Right kidney (tissue), 9 donors: ENCODE measurements around the gene VRTN.
A peak's percentile ranks its signal among the peaks of the same experiment; 100 is the strongest.
"Not testable (repeated sequence)": the region's sequence is repeated elsewhere in the genome, so short reads cannot be mapped to it uniquely, and the experiment has no call there.

Source experiments
- DNase-seq: peaks from one replicate; pipeline ENCODE4 v3.0.0-alpha.2; 2016
- long read RNA-seq, 8 donors: transcript quantifications; one replicate each; lab custom pipeline, GENCODE V29; 2026

The VRTN gene, protein sequence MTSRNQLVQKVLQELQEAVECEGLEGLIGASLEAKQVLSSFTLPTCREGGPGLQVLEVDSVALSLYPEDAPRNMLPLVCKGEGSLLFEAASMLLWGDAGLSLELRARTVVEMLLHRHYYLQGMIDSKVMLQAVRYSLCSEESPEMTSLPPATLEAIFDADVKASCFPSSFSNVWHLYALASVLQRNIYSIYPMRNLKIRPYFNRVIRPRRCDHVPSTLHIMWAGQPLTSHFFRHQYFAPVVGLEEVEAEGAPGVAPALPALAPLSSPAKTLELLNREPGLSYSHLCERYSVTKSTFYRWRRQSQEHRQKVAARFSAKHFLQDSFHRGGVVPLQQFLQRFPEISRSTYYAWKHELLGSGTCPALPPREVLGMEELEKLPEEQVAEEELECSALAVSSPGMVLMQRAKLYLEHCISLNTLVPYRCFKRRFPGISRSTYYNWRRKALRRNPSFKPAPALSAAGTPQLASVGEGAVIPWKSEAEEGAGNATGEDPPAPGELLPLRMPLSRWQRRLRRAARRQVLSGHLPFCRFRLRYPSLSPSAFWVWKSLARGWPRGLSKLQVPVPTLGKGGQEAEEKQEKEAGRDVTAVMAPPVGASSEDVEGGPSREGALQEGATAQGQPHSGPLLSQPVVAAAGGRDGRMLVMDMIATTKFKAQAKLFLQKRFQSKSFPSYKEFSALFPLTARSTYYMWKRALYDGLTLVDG
- long read RNA-seq, donor 1, result 0 reads
- long read RNA-seq, donor 2, result 0 reads
- long read RNA-seq, donor 3, result 0 reads
- long read RNA-seq, donor 4, result 0 reads
- long read RNA-seq, donor 5, result 0 reads
- long read RNA-seq, donor 6, result 0 reads
- long read RNA-seq, donor 7, result 0 reads
- long read RNA-seq, donor 8, result 0 reads

DNA sequence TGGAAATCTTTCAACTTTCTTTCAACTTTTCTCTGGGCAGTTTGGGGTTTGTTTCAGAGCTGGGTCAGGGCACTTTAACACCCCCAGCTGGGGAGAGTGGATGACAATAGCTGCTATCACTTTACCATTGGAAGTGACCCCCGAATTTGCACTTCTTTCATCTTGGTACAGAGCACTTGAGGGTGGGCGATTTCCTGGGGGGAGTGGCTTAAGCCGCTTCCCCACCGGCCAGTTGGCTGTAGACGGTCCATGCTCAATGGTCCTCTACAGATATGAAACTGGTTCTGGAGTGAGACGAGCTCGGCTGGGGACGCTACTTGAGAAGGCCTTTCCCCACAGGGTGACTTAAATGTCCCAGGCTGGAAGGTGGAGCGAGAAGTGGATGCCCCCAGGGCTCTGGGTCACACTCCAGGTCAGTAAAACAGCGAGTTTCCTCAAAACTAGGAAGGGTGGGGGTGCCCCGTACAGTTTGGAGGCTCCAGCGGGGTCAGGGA lies at the start of gene VRTN:
TSS of gene VRTN (plus strand) at position 231 of the 494 bp plus-strand sequence. CDS start 8,313 bp downstream, outside the sequence.
- no peak for DNase-seq

DNA sequence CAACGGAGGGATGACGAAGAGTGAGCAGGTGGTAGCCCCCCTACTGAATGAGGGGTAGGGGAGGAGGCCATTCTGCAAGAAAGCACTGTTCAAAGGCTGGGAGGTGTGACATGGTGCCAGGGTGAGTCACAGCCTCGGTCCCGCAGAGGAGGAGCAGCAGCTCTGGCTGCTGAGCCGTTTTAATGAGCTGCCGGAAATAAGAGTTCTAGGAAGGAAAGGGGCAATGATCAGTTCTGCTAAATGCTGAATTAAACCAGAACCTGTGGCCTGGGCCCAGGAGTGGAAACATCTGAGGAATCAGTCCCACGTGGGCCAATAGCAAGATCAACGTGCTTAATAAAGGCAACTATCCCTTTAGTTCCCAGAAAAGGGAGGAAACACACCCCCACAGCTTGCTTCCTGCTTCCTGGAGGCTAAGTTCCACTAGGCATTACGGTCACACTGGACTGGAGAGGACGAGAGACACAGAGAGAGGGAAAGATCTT lies 49.2 kb upstream of the VRTN start:
- no peak for DNase-seq

DNA sequence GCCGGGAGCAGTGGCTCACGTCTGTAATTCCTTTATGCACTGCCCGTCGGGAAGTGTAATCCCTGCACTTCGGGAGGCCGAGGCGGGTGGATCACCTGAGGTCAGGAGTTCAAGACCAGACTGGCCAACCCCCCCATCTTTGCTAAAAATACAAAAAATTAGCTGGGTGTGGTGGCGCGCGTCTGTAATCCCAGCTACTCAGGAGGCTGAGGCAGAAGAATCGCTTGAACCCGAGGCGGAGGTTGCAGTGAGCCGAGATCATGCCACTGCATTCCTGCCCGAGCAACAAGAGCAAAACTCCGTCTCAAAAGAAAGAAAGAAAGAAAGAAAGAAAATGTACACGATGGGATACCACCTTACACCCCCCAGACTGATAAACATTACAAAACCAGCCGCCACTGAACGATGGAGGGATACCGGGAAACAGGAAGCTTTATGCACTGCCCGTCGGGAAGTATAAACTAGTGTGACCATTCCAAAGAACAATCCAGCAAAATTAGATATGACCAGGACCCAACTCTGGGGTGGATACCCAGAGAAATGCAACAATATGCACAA lies 46.6 kb upstream of the VRTN start:
- no peak for DNase-seq

DNA sequence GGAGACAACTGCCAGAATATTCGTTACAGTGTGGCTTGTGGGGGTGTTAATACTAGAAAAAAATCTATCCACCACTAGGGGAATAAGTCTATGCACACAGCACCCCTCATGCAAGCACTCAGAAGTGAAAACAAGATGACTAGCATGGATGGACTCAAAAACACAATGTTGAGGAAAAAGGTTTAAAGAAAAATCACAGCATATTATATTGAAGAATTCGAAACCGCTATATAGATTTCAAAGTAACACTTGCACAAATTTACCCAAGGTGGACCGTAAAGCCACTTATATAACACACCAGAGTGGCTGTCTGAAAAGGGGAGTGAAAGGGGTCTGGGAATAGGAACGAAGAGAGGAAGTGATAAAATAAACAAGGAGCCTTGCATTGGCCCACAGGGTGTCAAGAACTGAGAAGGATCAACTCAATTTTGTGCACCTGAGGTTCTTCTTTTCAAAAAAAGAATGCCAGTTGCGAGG lies 46.1 kb upstream of the VRTN start:
- DNase-seq, result no peak

DNA sequence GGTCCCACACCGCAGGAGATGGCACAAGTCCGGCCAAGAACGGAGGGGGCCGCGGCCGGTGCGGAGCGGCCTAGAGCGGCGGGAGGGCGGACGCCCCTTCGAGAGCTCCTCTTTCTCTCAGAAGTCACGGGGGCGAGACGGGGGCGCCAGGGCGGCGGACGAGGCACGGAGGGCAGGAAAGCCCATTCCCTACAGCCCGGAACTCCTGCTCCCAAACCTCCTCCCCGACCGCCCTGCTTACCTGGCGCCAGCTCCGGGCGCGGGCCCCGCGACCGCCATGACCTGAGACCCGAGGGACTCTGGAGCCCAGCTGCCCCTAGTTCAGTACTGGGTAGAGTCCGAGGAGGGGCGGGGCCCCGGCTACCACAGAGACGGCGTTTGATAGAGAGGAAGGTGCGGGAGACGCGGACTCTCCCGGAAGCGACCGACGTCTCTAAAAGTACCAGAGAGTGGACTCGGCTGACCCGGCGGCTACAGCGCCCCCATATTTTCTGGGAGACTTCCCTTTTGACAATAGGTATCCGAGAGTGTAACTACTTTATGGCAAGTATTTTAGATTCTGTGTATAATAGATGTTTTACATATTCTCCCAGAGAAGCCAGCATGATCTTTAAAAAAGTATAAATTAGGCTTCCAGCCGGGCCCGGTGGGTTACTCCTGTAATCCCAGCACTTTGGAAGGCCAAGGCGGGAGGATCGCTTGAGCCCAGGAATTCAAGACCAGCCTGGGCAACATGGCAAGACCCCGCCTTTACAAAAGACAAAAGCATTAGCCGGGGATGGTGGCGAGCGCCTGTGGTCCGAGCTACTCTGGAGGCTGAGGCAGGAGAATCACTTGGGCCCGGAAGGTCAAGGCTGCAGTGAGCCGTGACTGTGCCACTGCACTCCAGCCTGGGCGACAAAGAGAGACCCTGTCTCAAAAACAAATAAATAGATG lies 45.4 kb upstream of the VRTN start, which contains the start of gene ABCD4:
TSS of gene ABCD4 (minus strand) at position 301 of the 936 bp plus-strand sequence. CDS start at position 279, 22 bp downstream.
- peak; percentile 95 for DNase-seq

DNA sequence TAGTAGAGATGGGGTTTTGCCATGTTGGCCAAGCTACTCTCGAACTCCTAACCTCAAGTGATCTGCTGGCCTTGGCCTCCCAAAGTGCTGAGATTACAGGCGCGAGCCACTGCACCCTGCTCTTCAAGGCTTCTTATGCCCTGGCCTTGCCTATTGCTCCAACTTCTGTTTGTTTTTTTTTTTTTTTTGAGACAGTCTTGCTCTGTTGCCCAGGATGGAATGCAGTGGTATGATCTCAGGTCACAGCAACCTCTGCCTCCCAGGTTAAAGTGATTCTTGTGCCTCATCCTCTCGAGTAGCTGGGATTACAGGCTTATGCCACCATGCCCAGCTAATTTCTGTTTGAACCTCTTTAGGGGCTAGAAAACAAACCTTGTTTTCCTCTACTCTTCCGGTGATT lies 39.6 kb upstream of the VRTN start:
- DNase-seq, result no peak

DNA sequence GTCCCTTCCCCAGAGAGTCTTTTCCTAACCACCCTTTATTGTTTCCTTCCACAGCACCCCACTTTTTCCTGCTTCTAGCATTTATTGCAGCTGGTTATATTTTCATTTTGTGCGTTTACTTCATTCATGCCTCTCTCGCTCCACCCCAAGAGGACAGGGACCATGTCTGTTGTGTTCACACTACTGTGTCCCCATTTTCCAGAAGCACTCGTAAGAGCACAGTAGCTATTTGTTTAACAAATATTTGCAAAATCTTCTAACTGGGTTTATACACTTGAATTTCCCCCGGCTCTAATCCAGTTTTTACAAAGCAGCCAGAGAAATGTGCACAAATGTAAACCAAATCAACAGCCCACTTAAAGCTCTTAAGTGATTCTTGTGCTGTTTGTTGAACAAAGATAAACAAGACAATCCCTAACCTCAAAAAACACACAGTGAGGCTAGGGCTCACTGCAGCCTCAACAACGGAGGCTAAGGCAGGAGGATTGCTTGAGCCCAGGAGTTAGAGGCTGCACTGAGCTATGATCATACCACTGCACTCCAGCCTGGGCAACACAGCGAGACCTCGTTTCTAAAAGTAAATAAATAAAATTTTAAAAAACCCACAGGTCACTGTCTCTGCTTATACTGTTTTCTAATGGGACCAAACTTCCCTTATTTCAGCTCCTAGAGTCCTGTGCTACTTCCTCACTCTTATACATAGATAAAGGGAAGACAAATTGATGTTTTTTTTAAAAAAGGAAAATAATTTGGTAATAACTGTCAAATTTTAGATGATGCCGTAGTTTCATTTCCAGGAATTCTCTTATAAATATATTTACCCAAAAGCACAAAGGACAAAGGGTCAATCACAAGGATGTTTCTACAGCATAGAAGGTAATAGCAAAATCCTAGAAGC lies 38.9 kb upstream of the VRTN start:
- DNase-seq, result no peak

DNA sequence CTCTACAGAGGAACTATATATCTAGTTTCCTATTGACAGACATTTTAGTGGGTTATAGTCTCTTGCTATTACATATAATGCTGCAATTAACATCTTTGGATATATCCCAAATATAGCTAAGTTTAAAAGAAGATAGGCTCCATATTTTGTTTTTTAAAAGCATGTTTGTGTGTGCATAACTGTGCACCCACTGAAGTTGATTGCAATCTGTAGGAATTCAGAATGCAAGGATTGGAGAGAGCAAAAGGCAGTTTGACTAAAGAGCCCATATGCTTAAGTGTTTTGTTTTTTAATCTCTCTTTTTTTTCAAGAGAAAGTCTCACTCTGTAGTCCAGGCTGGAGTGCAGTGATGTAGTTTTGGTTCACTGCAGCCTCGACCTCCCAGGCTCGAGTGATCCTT lies 36.1 kb upstream of the VRTN start:
- DNase-seq, result no peak

DNA sequence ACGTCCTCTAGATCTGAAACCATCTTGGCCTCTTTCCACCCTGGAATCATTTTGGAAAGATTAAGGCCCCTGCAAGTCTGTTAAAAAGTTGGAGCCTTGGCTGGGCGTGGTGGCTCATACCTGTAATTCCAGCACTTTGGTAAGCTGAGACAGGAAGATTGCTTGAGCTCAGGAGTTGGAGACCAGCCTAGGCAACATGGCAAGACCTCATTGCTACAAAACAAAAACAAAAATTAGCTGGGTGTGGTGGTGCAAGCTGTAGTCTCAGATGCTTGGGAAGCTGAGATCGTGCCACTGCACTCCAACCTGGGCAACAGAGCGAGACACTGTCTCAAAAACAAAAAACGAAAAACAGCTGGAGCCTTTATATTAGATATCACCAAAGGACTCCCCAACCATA lies 34.7 kb upstream of the VRTN start:
- no peak for DNase-seq

DNA sequence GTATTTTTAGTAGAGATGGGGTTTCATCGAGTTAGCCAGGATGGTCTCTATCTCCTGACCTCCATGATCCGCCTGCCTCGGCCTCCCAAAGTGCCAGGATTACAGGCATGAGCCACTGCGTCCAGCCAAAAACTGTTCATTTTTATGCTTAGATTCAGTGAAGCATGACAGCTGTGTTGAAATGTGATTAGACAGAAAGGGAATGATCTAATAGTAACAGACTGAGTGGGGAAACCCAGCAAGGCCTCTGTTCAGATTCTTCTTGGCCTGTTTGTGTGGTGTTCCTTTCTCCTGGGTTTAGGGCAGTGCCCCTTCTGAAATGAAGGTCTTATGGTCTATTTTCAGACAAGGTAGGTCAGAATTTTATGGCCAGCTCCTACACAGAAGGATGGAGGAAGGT lies 33.7 kb upstream of the VRTN start:
- DNase-seq, result no peak

DNA sequence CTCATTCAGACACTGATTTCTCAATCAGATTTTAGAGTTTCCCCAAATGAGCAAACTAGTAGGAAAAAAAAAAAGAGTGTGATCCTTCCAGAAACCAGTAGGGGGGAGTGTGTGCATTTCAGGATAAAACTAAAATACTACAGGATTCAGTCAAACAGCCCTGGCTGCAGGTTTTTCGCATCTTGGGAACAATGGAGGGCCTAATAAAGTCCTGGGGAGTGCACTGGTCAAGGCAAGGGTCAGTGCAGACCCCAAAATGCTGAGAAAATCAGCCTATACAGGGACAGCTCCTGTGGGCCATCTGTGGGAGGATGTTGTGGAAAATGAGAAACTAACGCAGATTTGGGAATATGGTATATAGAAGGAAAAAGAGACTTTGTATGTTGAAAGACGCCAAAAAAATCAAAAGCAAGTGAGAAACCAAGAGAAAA lies 23.3 kb upstream of the VRTN start:
- DNase-seq, result peak; percentile 14

DNA sequence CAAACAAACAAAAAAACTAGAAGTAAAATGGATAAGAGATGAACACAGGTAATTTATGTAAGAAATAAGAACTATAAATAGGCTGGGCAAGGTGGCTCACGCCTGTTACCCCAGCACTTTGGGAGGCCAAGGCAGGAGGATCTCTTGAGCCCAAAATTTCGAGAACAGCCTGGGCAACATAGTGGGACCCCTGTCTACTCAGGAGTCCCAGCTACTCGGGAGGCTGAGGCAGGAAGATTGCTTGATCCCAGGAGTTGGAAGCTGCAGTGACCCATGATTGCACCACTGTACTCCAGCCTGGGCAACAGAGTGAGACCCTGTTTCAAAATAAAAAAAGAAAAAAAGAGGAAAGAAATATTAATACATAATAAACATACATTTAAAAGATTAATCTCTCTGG lies 22.8 kb upstream of the VRTN start:
- DNase-seq, result no peak

DNA sequence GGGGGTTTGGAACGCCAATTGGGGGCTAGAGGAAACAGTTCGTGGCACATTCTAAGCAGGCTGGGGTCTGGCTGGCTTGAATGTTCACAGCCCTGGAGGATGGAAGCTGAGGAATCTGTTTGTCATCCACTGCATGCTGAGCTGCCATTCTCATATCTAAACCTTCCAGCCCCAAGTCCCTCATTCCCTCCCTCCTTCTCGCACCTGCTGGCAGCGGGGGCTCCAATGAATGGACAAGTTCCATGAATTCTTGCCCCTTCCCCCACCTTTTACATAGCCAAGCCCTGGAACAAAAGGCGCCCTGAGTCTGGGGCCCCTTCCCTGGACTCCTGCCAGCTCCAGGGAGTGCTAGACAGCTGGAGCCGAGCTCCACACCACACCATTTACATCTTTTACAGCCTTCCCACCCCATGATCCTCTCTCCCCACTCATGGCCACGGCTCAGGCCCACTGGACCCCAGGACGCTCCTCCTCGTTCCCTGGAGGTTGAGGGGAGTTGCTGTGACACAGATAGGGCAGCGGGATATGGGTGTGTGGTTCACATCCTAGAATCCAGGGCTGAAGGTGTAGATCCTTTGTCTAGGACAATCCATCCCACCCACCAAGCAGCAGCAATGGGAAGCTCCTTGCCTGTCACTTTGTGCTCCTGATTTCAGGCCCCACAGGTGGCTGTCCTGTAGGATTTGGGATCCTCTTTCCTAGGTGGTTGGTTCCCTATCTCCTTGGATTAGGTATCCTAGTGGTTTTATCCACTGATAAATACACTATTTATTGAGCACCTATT lies 21.7 kb upstream of the VRTN start:
- peak; percentile 38 for DNase-seq

DNA sequence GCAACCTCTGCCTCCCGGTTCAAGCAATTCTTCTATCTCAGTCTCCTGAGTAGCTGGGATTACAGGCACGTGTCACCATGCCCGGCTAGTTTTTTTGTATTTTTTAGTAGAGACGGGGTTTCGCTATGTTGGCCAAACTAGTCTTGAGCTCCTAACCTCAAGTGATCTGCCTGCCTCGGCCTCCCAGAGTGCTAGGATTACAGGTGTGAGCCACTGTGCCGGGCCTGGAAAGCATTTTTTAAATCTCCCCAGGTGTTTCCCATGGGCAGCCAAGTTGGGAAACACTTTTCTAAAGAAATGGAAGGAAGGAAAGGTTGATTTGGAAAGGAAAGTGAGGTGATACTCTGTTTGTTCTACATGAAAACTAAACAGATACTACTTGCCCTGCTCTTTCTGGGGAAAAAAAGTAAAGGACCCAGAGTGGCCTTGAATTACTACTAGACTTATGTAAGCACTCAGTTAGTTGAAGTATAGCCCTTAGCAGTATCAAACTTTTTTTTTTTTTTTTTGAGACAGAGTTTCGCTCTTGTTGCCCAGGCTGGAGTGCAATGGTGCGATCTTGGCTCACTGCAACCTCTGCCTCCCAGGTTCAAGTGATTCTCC lies 18.2 kb upstream of the VRTN start:
- not testable (repeated sequence) for DNase-seq

DNA sequence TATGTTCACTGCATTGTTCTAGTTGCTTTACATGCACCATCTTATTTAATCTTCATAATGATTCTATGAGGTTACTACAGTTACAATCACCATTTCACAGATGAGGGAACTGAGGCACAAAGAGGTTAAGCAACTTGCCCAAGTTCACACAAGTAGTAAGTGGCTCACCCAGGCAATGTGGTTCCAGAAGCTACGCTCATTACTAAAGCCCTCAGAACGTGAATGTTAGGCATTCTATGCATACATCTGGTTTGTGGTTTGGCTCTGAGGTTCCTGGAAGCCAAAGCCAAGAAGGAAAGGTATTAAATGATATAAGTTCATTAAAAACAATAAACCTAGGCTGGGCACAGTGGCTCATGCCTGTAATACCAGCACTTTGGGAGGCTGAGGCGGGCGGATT lies 14.4 kb upstream of the VRTN start:
- DNase-seq, result no peak

DNA sequence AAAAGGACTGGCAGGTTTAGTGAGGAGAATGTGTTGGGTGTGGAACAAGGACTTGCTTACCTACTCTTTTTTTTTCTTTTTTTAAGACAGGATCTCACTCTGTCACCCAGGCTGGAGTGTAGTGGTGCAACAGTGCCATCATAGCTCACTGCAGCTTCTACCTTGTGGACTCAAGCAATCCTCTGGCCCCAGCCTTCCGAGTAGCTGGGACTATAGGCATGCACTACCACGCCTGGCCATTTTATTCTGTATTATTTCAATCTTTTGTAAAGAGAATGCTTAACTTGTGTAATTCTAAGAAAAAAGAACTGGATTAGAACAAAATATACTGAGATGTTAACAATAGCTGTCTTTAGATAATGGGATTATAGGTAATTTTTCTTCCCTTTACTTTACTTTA lies 1.9 kb upstream of the VRTN start:
- no peak for DNase-seq

DNA sequence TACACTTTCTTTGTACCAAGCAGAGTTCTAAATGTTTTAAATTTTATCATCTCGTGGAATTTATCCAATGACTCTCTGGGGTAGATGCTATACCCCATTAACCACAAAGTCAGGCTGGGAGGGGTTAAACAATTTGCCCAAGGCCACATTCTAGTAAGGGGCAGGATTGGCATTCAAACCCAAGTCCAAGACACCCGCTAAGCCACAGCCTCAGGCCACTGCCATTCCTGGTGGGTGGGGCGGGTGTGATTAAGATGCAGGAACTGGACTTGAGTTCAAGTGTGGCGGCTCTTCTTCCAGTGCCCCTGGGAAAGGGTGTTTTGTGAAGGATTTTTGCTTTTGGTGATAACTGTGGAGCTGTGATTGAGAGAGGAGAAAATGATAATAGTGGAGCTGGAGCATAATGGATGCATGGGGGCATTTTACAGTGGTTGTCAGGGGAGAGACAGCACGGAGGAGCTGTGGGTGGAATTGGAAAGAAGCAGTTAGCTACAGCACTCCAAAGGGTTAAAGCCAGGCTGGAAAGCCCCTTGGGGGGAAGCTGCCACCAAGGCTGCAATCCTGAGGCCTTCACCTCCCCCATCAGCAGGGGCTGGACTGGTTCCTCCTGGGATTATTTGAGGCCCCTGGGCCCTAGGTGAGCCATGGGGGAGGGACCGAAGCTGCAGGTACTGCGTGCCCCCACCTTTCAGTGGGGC lies 1.0 kb upstream of the VRTN start:
- no peak for DNase-seq

DNA sequence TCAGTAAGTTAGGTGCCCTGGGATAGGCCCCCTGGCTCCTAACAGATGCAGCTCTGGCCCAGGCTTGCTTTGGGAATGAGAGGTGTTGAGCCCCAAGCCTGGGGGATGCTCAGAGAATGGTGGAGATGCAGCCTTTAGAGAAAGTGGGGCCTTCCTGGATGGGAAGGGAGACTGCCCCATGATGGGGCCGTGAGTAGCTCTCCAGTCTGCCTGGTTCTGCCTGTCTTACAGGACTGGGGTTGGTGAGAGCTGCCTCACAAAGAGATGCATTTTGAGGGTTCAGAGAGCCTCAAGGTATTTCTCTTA lies 523 bp upstream of the VRTN start:
- no peak for DNase-seq
